A549 (cell line): ENCODE measurements around the gene PRR23E. TPM values are rescaled to one million over a fixed set of nuclear protein-coding genes. Genes with fewer than 3 reads are reported as not detected.

Source experiments
- ATAC-seq, 2 experiments: fragments of 200-7000 bp in 1 of 2; fragments of >200 bp in 1 of 2; cut with Nextera tagmentation in 1 of 2; cut with Tn5 transposase in 1 of 2; 3 replicates each; pipeline versions ENCODE4 v1.8.0 to v1.9.1; 2018 to 2020; ENCODE audit warnings: mild to moderate bottlenecking in 1 of 2, moderate library complexity in 1 of 2
- CTCF ChIA-PET: fragments of 300-600 bp; sonication (Branson Sonifier 250); formaldehyde crosslinking; extraction: SDS; loops from one replicate; lab custom pipeline; 2021; ENCODE audit warnings: antibody characterized with exemption, inconsistent platforms; lab: Yijun Ruan, JAX
- POLR2A ChIA-PET: fragments of 350-600 bp; formaldehyde crosslinking; extraction: SDS; loops from one replicate; lab custom pipeline; 2021; ENCODE audit warnings: antibody characterized with exemption, inconsistent platforms; lab: Yijun Ruan, JAX
- DNase-seq, 2 experiments: peaks; one replicate each; pipeline versions ENCODE4 v3.0.0 to v3.0.0-alpha.2; 2011 to 2016; ENCODE audit warnings: low read depth in 1 of 2, low spot score in 1 of 2
- FAIRE-seq: peaks from 2 replicates; lab custom pipeline; 2011; peaks lifted over from hg19 to GRCh38; lab: Jason Lieb, UNC
- H3K27ac ChIP-seq, 2 experiments: fragments of >200 bp; sonication (Bioruptor Twin); formaldehyde crosslinking; 3 replicates each; pipeline ENCODE4 v1.5.1; 2016 to 2017
- H3K4me1 ChIP-seq: fragments of >200 bp; sonication (Bioruptor Twin); formaldehyde crosslinking; 3 replicates; pipeline ENCODE4 v1.6.1; 2016
- H3K4me2 ChIP-seq: fragments of >200 bp; sonication (Bioruptor Twin); formaldehyde crosslinking; 3 replicates; pipeline ENCODE4 v1.6.1; 2016
- H3K4me3 ChIP-seq: fragments of >200 bp; sonication (Bioruptor Twin); formaldehyde crosslinking; 3 replicates; pipeline ENCODE4 v1.5.1; 2016
- H3K9me3 ChIP-seq: fragments of >200 bp; sonication (Bioruptor Twin); formaldehyde crosslinking; 3 replicates; pipeline ENCODE4 v1.6.1; 2016
- BHLHE40 ChIP-seq: IDR thresholded peaks from 2 replicates; pipeline ENCODE4 v1.6.1; 2012; ENCODE audit warnings: low read depth, low read length, inconsistent platforms
- CBX2 ChIP-seq: fragments of 200-600 bp; sonication (generic); IDR thresholded peaks from 2 replicates; pipeline ENCODE4 v1.6.1; 2016; ENCODE audit warnings: low read depth, mild to moderate bottlenecking, borderline replicate concordance
- CBX8 ChIP-seq: fragments of 200-600 bp; sonication (generic); IDR thresholded peaks from 2 replicates; pipeline ENCODE4 v1.6.1; 2016
- E2F6 ChIP-seq: IDR thresholded peaks from 2 replicates; pipeline ENCODE4 v1.6.1; 2012; ENCODE audit warnings: low read depth, borderline replicate concordance
- ELK1 ChIP-seq: fragments of 150-350 bp; IDR thresholded peaks from 2 replicates; pipeline ENCODE4 v1.6.1; 2014; ENCODE audit warnings: low read depth, mild to moderate bottlenecking, low read length
- HOXB13 ChIP-seq: fragments of 250-450 bp; sonication (Bioruptor Pico); IDR thresholded peaks from 2 replicates; pipeline ENCODE4 v1.5.0; 2020; ENCODE audit warnings: low read depth, mild to moderate bottlenecking, moderate library complexity
- MAFK ChIP-seq: fragments of 450-650 bp; IDR thresholded peaks from 2 replicates; pipeline ENCODE4 v1.6.1; 2014; ENCODE audit not compliant: partially characterized antibody
- MAZ ChIP-seq: fragments of 150-350 bp; IDR thresholded peaks from 2 replicates; pipeline ENCODE4 v1.6.1; 2014; ENCODE audit warnings: antibody characterized with exemption, low read depth, low read length, borderline replicate concordance
- NFE2L2 ChIP-seq: fragments of 150-350 bp; conservative IDR thresholded peaks from 2 replicates; pipeline ENCODE4 v1.6.1; 2014; ENCODE audit warnings: low read length
- PBX3 ChIP-seq: IDR thresholded peaks from 2 replicates; pipeline ENCODE4 v1.6.1; 2012
- RARB ChIP-seq: fragments of 250-450 bp; sonication (Bioruptor Pico); IDR thresholded peaks from 2 replicates; pipeline ENCODE4 v1.8.0; 2021; ENCODE audit warnings: mild to moderate bottlenecking, moderate library complexity
- REST ChIP-seq: fragments of 200-600 bp; sonication (generic); IDR thresholded peaks from 2 replicates; pipeline ENCODE4 v1.6.1; 2016; ENCODE audit warnings: antibody characterized with exemption, mild to moderate bottlenecking, moderate library complexity
- TFCP2L1 ChIP-seq: fragments of 250-450 bp; sonication (Bioruptor Pico); IDR thresholded peaks from 2 replicates; pipeline ENCODE4 v1.5.0; 2021; ENCODE audit warnings: mild to moderate bottlenecking
- USF2 ChIP-seq: fragments of 450-650 bp; IDR thresholded peaks from 2 replicates; pipeline ENCODE4 v1.6.1; 2014; ENCODE audit warnings: antibody characterized with exemption
- WGBS: methylation state at CpG from one replicate; pipeline ENCODE4 v1.1.6; 2017; ENCODE audit errors: missing lambda C conversion rate; 5-methylcytosine and 5-hydroxymethylcytosine counted together
- polyA plus RNA-seq, 4 experiments: library from polyadenylated mRNA; depleted of rRNA in 3 of 4; stranded (reverse); fragments of >200 nt; fragmentation: RNase III in 1 of 4; extraction: RNeasy Plus Mini Kit Qiagen cat#74134 plus additional on column Dnase treatment in 1 of 4; gene quantifications; 2 replicates in 3 of 4; 3 replicates in 1 of 4; pipeline ENCODE4 v1.2.3, GENCODE V29; 2011 to 2017

The PRR23E gene
- polyA plus RNA-seq, 2 of the 4 experiments (the other 2 are of a cell fraction) = not detected

- ChIA-PET CTCF (interaction anchor here (0.7 kb wide), 1 partner anchor 148 kb away, joined by 3 read pairs; no protein-coding TSS in a partner anchor), POLR2A (no interaction called here)
- 0 out of 3 replicates have a peak, but pooled peaks cover 8% of the 10 kb centered on the region for H3K9me3 ChIP-seq
- no peak for FAIRE-seq
- no peak for TF ChIP-seq ELK1
- TF ChIP-seq MAFK = no peak
- no peak for ATAC-seq
- H3K4me3 ChIP-seq = no peak overlapping the region
- 41% methylated on average over 8 of the region's 8 CpGs for WGBS
- no peak overlapping the region for H3K4me2 ChIP-seq
- no peak overlapping the region for H3K27ac ChIP-seq
- DNase-seq = no peak
- no peaks in the 10 kb centered on the region for H3K4me1 ChIP-seq
Measured at GRCh38 chr3:127224118-127224517, 31.2 kb downstream of the PRR23E start.

- WGBS = 0% methylated on average over 2 of the region's 3 CpGs
- ChIA-PET CTCF (no interaction called here), POLR2A (no interaction called here)
- H3K9me3 ChIP-seq = peaks cover 10% of the 10 kb centered on the region; the same call in 1 of the 3 replicates
- ATAC-seq (no peak; a peak in 2 of 6 replicates), FAIRE-seq (no peak), DNase-seq (no peak)
- no peak overlapping the region for H3K27ac ChIP-seq
- H3K4me2 ChIP-seq = peak overlapping the region; percentile 34; the same call in 1 of the 3 replicates
- H3K4me1 ChIP-seq = no peaks in the 10 kb centered on the region
- no peak overlapping the region for H3K4me3 ChIP-seq
- no peak for TF ChIP-seq MAZ
- no peak for TF ChIP-seq NFE2L2
- no peak for TF ChIP-seq MAFK
- no peak for TF ChIP-seq E2F6
- no peak for TF ChIP-seq PBX3
- no peak for TF ChIP-seq USF2
- no peak for TF ChIP-seq BHLHE40
- TF ChIP-seq CBX2 = no peak
- no peak for TF ChIP-seq CBX8
- TF ChIP-seq REST = no peak
- no peak for TF ChIP-seq RARB
Measured at GRCh38 chr3:127226457-127226856, 33.5 kb downstream of the PRR23E start.

- CTCF ChIA-PET = no interaction called here
- no peak overlapping the region for H3K27ac ChIP-seq
- ATAC-seq = peak; percentile 67 to 71; a peak in 4 of 6 replicates
Measured at GRCh38 chr3:127226946-127227842, 34.3 kb downstream of the PRR23E start.

More at GRCh38 chr3:127226946-127227842, 34.3 kb downstream of the PRR23E start:
- 14% methylated on average over 12 of the region's 22 CpGs for WGBS
- Histone ChIP-seq H3K4me1 (no peaks in the 10 kb centered on the region), H3K9me3 (peaks cover 10% of the 10 kb centered on the region; the same call in 1 of the 3 replicates), H3K4me2 (peak overlapping the region; percentile 34; the same call in 2 of the 3 replicates), H3K4me3 (no peak overlapping the region)
- DNase-seq = peak in 1 of 2 experiments; percentile 4
- POLR2A ChIA-PET = no interaction called here
- no peak for TF ChIP-seq ELK1
- TF ChIP-seq TFCP2L1 (CRISPR knock-in tag) = no peak
- no peak for TF ChIP-seq HOXB13 (CRISPR knock-in tag)
- no peak for FAIRE-seq
